Measurements from ENCODE around the gene RIPK3.
"Not testable (repeated sequence)": the region's sequence is repeated elsewhere in the genome, so short reads cannot be mapped to it uniquely, and the experiment has no call there.

The RIPK3 gene

GRCh38 chr14:24339284-24340151 is at the start of gene RIPK3:
RIPK3 (minus strand) TSS chr14:24339991; CDS start chr14:24339826, 165 bp downstream.
- no peak for DNase-seq
- in situ Hi-C loops (cut with HindIII; ENCODE audit: low pct_ligation_motif_present, low pct_unique_long_range_greater_than_20kb, low sequenced_read_pairs) = no loop called here

GRCh38 chr14:24389226-24389848 is 49.5 kb upstream of the RIPK3 start:
- DNase-seq = no peak
- in situ Hi-C loops (cut with HindIII; ENCODE audit: low pct_ligation_motif_present, low pct_unique_long_range_greater_than_20kb, low sequenced_read_pairs) = no loop called here

- in situ Hi-C loops (cut with HindIII; ENCODE audit: low pct_ligation_motif_present, low pct_unique_long_range_greater_than_20kb, low sequenced_read_pairs) = no loop called here
- DNase-seq = no peak
These were observed 48.8 kb upstream of the RIPK3 start for GRCh38 chr14:24388474-24389179.

- in situ Hi-C loops (cut with HindIII; ENCODE audit: low pct_ligation_motif_present, low pct_unique_long_range_greater_than_20kb, low sequenced_read_pairs); DNase-seq: not testable (repeated sequence)
These were observed 47.8 kb upstream of the RIPK3 start for GRCh38 chr14:24387579-24387978.

- no peak for DNase-seq
- in situ Hi-C loops (cut with HindIII; ENCODE audit: low pct_ligation_motif_present, low pct_unique_long_range_greater_than_20kb, low sequenced_read_pairs) = no loop called here
These were observed 47.2 kb upstream of the RIPK3 start for GRCh38 chr14:24387009-24387345.

- no peak for DNase-seq
- in situ Hi-C loops (cut with HindIII; ENCODE audit: low pct_ligation_motif_present, low pct_unique_long_range_greater_than_20kb, low sequenced_read_pairs) = no loop called here
These were observed 45.7 kb upstream of the RIPK3 start for GRCh38 chr14:24385524-24385923.

- DNase-seq = no peak
- in situ Hi-C loops (cut with HindIII; ENCODE audit: low pct_ligation_motif_present, low pct_unique_long_range_greater_than_20kb, low sequenced_read_pairs) = no loop called here
These were observed 44.4 kb upstream of the RIPK3 start for GRCh38 chr14:24384169-24384568.

- in situ Hi-C loops (cut with HindIII; ENCODE audit: low pct_ligation_motif_present, low pct_unique_long_range_greater_than_20kb, low sequenced_read_pairs) = no loop called here
- no peak for DNase-seq
These were observed 42.2 kb upstream of the RIPK3 start for GRCh38 chr14:24382064-24382371.

GRCh38 chr14:24381363-24382063 is 41.7 kb upstream of the RIPK3 start:
- in situ Hi-C loops (cut with HindIII; ENCODE audit: low pct_ligation_motif_present, low pct_unique_long_range_greater_than_20kb, low sequenced_read_pairs) = no loop called here

GRCh38 chr14:24379907-24380730 is 40.3 kb upstream of the RIPK3 start:
- DNase-seq = no peak
- in situ Hi-C loops (cut with HindIII; ENCODE audit: low pct_ligation_motif_present, low pct_unique_long_range_greater_than_20kb, low sequenced_read_pairs) = no loop called here

More at GRCh38 chr14:24381363-24382063, 41.7 kb upstream of the RIPK3 start:
- no peak for DNase-seq

- in situ Hi-C loops (cut with HindIII; ENCODE audit: low pct_ligation_motif_present, low pct_unique_long_range_greater_than_20kb, low sequenced_read_pairs) = no loop called here
- DNase-seq = no peak
These were observed 39.5 kb upstream of the RIPK3 start for GRCh38 chr14:24378981-24379906.

- in situ Hi-C loops (cut with HindIII; ENCODE audit: low pct_ligation_motif_present, low pct_unique_long_range_greater_than_20kb, low sequenced_read_pairs) = no loop called here
- no peak for DNase-seq
These were observed 38.5 kb upstream of the RIPK3 start for GRCh38 chr14:24378327-24378726.

- in situ Hi-C loops (cut with HindIII; ENCODE audit: low pct_ligation_motif_present, low pct_unique_long_range_greater_than_20kb, low sequenced_read_pairs) = no loop called here
- no peak for DNase-seq
These were observed 37.9 kb upstream of the RIPK3 start for GRCh38 chr14:24377657-24378056.

GRCh38 chr14:24377126-24377525 is 37.3 kb upstream of the RIPK3 start:
- in situ Hi-C loops (cut with HindIII; ENCODE audit: low pct_ligation_motif_present, low pct_unique_long_range_greater_than_20kb, low sequenced_read_pairs) = no loop called here
- no peak for DNase-seq

GRCh38 chr14:24376448-24377070 is 36.8 kb upstream of the RIPK3 start:
- DNase-seq = no peak
- in situ Hi-C loops (cut with HindIII; ENCODE audit: low pct_ligation_motif_present, low pct_unique_long_range_greater_than_20kb, low sequenced_read_pairs) = no loop called here

- in situ Hi-C loops (cut with HindIII; ENCODE audit: low pct_ligation_motif_present, low pct_unique_long_range_greater_than_20kb, low sequenced_read_pairs) = no loop called here
- no peak for DNase-seq
These were observed 33.1 kb upstream of the RIPK3 start for GRCh38 chr14:24372701-24373416.

All from ACHN (cell line).